Cardiac septum (tissue), 1 donor: ENCODE data around the gene PTPRD. TPM values are rescaled to one million over a fixed set of nuclear protein-coding genes. Genes with fewer than 3 reads are reported as not detected.

Experiments
- DNase-seq: peaks from one replicate; pipeline ENCODE4 v3.0.0-alpha.2; 2020; ENCODE audit warnings: low spot score
- intact Hi-C: fragments of 100-400 bp; cut with DNase I; formaldehyde crosslinking; loops from one replicate; pipeline ENCODE4 v1.14.0; 2022
- total RNA-seq: library from RNA; stranded (reverse); fragmentation: NEBNext Ultra II Directional; extraction: Animal tissue kit (Norgen Biotek cat#: 25700); gene quantifications from one replicate; pipeline ENCODE4 v1.2.1, GENCODE V29; 2021
- donor health status: DM: no; HTN: no; CAD: no.

The PTPRD gene
- total RNA-seq, 1 donor from 2014 or later, result 13.0 TPM

- intact Hi-C loops, result no loop called here
- DNase-seq, result no peak
Observed at GRCh38 chr9:8760000-8760767, 1852.6 kb downstream of the PTPRD start.

DNA sequence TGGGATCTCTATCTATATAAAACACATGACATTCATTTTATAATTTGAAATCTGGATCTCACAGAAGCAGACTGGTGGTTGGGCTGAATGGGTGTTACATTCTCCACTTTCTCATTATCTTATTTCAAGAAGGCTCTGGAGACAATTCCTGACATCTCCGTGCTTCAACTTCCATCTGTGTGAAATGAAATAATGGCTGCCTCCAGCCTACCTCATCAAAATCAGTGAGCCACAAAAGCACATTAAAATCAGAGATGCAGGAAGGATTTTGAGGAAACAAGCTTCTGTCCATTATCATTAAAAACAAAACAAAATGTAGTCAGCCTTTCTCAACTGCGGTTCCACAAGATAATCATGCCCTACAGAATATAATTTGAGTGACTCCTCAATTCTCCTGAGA lies 1854.9 kb downstream of the PTPRD start:
- intact Hi-C loops, result no loop called here
- no peak for DNase-seq

DNA sequence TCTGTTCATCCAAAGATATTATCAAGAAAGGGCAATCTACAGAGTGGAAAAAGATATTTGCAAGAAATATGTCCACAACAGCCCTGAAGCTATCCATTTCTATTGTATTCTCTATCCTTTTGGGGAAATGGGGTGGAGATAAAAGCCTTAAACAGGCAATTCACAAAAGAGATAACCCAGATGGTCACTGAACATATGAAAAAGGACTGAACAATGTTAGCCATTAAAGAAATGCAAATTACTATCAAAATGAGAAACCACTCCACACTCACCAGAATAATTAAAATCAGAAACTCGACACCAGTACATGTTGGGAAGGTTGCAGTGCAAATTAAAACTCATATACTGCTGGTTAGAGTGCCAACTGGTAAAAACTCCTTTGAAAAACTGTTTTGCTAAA lies 1858.1 kb downstream of the PTPRD start:
- no peak for DNase-seq
- intact Hi-C loops, result no loop called here

- intact Hi-C loops, result no loop called here
- DNase-seq, result no peak
Observed at GRCh38 chr9:8751406-8751930, 1861.3 kb downstream of the PTPRD start.

GRCh38 chr9:8750639-8751051 lies 1862.2 kb downstream of the PTPRD start:
- intact Hi-C loops, result no loop called here
- no peak for DNase-seq

- DNase-seq, result no peak
- intact Hi-C loops, result no loop called here
Observed at GRCh38 chr9:8745347-8745746, 1867.5 kb downstream of the PTPRD start.

DNA sequence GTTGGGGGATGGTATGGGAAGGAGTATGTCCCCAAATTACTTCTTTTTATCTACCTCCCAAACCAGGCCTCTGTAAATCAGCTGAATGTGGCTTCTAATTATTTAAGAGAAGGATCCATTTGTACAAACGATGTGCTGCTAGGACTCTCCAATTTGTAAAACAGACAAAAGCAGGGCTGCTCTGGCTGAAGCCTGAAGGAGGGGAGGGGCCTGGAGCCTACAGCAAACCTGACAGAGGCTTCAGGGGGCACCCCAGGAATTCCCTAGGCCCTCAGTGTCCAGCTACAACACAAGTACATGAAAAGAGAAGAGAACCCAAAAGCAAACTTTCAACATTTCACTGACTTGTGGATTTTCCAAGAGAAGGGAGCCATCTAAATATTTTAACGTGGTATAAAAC lies 1873.9 kb downstream of the PTPRD start:
- intact Hi-C loops, result no loop called here

GRCh38 chr9:8736805-8737204 lies 1876.0 kb downstream of the PTPRD start:
- intact Hi-C loops, result no loop called here
- no peak for DNase-seq

More for the DNA sequence above, 1873.9 kb downstream of the PTPRD start:
- DNase-seq, result no peak

DNA sequence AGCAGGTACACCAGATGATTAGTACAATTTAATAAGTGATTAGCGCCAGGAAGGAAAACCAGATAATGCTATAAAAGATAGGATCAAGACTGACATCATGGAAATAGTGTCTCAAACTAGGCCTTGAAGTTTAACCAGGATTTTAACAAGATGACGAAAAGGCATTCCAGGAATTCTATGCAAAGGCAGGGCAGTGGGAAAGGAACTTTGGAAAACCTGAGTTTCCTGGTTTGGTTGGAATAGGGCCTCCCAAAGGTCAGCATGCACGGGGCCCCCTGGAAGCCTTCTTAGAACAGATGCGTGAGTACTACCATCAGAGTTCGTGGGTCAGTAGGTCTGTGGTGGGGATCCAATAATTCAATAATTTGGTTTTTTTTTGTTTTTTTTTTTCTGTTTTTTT lies 1878.0 kb downstream of the PTPRD start:
- no peak for DNase-seq
- intact Hi-C loops, result no loop called here

DNA sequence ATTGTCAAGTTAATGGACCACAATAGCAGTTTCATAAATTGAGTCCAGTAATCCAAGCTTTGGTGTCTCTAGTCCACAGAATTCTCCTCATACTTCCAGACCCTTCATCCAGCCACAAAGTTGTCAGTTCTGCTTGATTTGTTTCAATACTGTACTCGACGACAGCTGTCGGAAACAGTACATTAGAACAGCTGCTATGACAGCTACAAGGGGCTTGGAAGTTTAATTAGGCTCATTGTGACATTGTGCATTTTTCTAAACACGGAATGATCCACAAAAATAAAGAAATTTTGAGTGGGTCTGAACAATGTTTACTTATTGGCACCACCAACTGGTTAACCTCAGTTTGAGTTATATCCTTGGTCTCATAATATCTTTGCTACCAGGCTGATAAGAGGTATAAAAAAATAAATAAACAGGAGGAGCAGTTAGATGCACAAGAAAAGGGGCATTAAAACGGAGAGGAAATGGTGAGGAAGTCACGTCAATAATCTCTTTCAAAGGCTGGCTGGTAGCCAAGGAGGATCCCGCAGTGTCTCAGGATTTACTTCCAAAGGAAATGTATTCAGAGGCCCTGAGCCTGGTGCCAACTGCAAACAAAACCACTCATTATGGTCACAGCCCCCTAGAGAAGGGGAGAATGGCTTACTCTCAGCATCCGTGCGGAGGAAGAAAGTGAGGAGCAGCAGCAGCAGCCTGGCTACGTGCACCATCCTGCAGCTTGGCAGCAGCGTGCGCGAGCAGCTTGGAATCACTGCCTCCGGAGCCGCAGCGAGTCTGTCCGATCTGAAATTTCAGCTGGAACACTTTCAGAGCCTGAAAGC lies 1879.5 kb downstream of the PTPRD start:
- DNase-seq, result no peak
- intact Hi-C loops, result no loop called here

DNA sequence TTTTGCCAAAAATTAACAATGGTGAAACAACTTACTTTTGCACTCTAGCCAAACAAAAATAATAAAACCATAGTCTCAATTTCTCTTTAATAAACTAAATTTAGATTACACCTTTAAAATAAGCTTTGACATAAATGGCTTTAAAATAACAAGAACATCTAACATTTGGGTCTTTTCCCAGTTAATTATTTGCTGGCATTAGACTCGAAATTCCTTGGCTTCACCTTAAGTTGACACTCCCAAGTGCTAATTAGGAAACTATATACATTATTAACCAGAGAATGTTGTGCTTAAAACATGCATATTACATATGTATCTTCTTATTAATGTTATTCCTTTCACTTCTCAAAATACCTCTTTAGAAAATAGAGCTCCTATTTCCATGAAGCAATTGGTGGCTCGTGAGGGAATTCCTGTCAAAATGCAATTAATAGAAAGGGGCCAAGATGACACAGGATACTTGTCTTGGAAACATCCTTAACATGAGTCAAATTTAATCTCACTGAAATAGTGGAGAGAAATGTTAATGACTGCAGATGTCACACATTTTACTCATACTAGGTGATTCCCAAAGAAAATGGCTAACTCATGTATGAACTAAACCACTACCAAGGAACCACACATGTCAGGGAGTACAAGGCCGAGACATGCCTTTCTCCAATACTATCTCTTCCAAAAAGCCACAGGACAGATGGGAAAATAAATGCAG lies 1880.3 kb downstream of the PTPRD start:
- intact Hi-C loops, result no loop called here
- DNase-seq, result no peak

DNA sequence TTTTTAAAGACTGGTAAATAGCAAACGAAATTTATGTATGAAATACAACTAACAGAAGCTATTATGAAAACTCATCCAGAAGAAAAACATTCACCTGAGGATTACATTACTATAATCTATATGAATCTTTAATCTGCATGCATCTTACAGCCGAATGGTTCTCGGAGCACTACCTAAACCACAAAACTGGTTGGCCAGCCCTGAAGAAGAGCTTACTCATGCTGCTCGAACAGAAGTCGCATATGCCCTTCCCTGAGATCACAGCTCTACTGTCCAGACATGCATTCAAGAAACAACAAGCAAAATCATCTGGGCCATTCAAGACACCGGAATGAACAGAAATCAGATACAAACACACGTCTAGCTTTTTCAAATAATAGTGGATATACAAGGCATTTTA lies 1882.2 kb downstream of the PTPRD start:
- intact Hi-C loops, result no loop called here
- DNase-seq, result no peak

DNA sequence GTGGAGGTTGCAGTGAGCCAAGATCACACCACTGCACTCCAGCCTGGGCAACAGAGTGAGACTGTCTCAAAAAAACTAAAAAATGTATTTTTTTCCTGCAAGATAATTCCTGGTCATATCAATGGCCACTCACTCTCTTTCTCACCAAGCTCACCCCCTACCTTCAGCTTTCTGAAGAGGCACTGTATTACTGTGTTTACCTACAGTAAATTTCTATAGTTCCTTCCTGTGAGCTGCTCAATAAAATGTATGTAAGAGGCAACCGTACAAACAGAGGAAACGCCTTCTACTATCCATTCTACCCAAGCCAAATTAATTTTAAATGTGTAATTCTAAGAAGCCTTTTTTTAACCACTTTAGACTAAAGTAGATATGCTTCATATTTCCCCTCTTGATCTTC lies 1883.9 kb downstream of the PTPRD start:
- intact Hi-C loops, result no loop called here
- DNase-seq, result no peak

DNA sequence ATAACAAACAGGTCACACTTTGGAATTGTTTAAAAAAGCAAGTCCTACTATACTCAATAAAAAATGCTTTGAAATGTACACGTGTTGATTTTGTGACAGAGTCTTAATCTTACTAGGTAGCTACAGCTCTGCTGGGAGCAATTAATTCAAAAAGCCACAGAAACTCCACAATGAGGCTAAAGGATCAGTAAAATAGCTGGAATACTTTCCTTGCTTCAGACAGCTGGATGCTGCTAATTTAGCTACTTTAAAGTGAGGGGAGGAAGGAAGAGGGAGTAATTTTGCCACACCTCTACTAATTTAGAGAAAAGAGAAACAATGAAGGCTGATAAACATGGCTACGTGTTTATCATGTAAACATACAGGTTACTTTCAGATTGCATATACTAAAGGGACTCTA lies 1885.6 kb downstream of the PTPRD start:
- intact Hi-C loops, result no loop called here

GRCh38 chr9:8726692-8727091 lies 1886.1 kb downstream of the PTPRD start:
- intact Hi-C loops, result no loop called here
- no peak for DNase-seq

More for the DNA sequence above, 1885.6 kb downstream of the PTPRD start:
- DNase-seq, result no peak

GRCh38 chr9:8725635-8726034 lies 1887.2 kb downstream of the PTPRD start:
- no peak for DNase-seq
- intact Hi-C loops, result no loop called here

- no peak for DNase-seq
Observed at GRCh38 chr9:8724284-8725018, 1888.4 kb downstream of the PTPRD start.

DNA sequence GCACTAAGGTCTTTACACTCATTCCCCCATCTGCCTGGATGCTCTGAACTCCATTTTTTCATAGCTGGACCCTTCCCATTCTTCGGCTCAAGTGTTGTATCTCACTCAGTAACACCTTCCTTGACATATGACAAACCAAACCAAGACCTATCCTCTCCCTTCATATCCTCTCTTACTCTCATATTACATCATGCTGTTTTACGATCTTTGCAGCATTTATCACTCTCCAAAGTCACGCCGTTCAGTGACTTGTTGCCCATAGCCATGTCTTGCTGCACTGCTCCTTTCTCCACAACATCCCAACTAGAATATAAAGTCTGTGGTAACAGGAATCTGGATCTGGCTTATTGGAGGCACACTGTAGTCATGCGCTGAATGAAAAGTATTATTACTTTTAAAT lies 1889.6 kb downstream of the PTPRD start:
- intact Hi-C loops, result no loop called here
- DNase-seq, result no peak

More at GRCh38 chr9:8724284-8725018, 1888.4 kb downstream of the PTPRD start:
- intact Hi-C loops, result no loop called here

- no peak for DNase-seq
- intact Hi-C loops, result no loop called here
Observed at GRCh38 chr9:8719833-8720486, 1892.8 kb downstream of the PTPRD start.
